Liver (tissue), 9 donors: ENCODE data around the gene BRI3. TPM values are rescaled to one million over a fixed set of nuclear protein-coding genes. Genes with fewer than 3 reads are reported as not detected.

Source experiments
- DNase-seq: peaks from one replicate; pipeline ENCODE4 v3.0.0-alpha.2; 2017; ENCODE audit warnings: low spot score
- H3K27ac ChIP-seq, 2 donors: one replicate each; pipeline ENCODE4 v1.7.0; 2013; ENCODE audit warnings: inconsistent platforms in 2 of 2, low read length in 2 of 2, control low read depth in 1 of 2, low read depth in 1 of 2, mild to moderate bottlenecking in 1 of 2
- H3K27me3 ChIP-seq, 4 donors: one replicate each; pipeline versions ENCODE4 v1.6.1 to v1.7.0; 2013; ENCODE audit warnings: low read length in 3 of 4, inconsistent platforms in 1 of 4, mild to moderate bottlenecking in 1 of 4, moderate library complexity in 1 of 4; ENCODE audit not compliant: control insufficient read depth in 4 of 4, insufficient read depth in 4 of 4
- H3K36me3 ChIP-seq, 4 donors: one replicate each; pipeline versions ENCODE4 v1.6.1 to v1.7.0; 2013; ENCODE audit warnings: low read length in 3 of 4, mild to moderate bottlenecking in 3 of 4, low read depth in 1 of 4, moderate library complexity in 1 of 4; ENCODE audit not compliant: control insufficient read depth in 4 of 4, insufficient read depth in 3 of 4
- H3K4me1 ChIP-seq, 4 donors: one replicate each; pipeline versions ENCODE4 v1.6.1 to v1.7.0; 2013; ENCODE audit warnings: low read length in 3 of 4, mild to moderate bottlenecking in 3 of 4, moderate library complexity in 1 of 4; ENCODE audit not compliant: control insufficient read depth in 4 of 4, insufficient read depth in 4 of 4
- H3K4me3 ChIP-seq, 3 donors: one replicate each; pipeline versions ENCODE4 v1.6.1 to v1.7.0; 2013; ENCODE audit warnings: low read length in 3 of 3, control low read depth in 1 of 3, low read depth in 1 of 3, mild to moderate bottlenecking in 1 of 3
- H3K9ac ChIP-seq, 2 donors: one replicate each; pipeline ENCODE4 v1.7.0; 2013; ENCODE audit warnings: low read length in 2 of 2, mild to moderate bottlenecking in 2 of 2, moderate library complexity in 2 of 2, control low read depth in 1 of 2, low read depth in 1 of 2
- H3K9me3 ChIP-seq, 4 donors: one replicate each; pipeline versions ENCODE4 v1.6.1 to v1.7.0; 2013; ENCODE audit warnings: low read length in 3 of 4; ENCODE audit not compliant: control insufficient read depth in 4 of 4
- ATF3 ChIP-seq: IDR thresholded peaks from 2 replicates; pipeline ENCODE4 v1.6.1; 2016; ENCODE audit warnings: antibody characterized with exemption
- CTCF ChIP-seq: fragments of 150-350 bp; IDR thresholded peaks from 2 replicates; pipeline ENCODE4 v1.5.1; 2017; ENCODE audit warnings: improper control_type of control experiment, low read depth, low read length; ENCODE audit not compliant: missing input control
- EGR1 ChIP-seq, 2 donors: IDR thresholded peaks; 2 replicates each; pipeline ENCODE4 v1.6.1; 2016 to 2018; ENCODE audit warnings: antibody characterized with exemption in 2 of 2, low read depth in 2 of 2
- FOXA1 ChIP-seq: IDR thresholded peaks from 2 replicates; pipeline ENCODE4 v1.6.1; 2016; ENCODE audit warnings: antibody characterized with exemption
- FOXA2 ChIP-seq: IDR thresholded peaks from 2 replicates; pipeline ENCODE4 v1.6.1; 2016; ENCODE audit warnings: antibody characterized with exemption
- GABPA ChIP-seq, 2 donors: IDR thresholded peaks in 1 of 2; conservative IDR thresholded peaks in 1 of 2; 2 replicates each; pipeline ENCODE4 v1.6.1; 2016; ENCODE audit warnings: antibody characterized with exemption in 2 of 2, mild to moderate bottlenecking in 1 of 2, moderate library complexity in 1 of 2
- HNF4A ChIP-seq, 2 donors: conservative IDR thresholded peaks; 2 replicates each; pipeline ENCODE4 v1.6.1; 2016; ENCODE audit warnings: antibody characterized with exemption in 2 of 2, mild to moderate bottlenecking in 2 of 2
- HNF4G ChIP-seq: IDR thresholded peaks from 2 replicates; pipeline ENCODE4 v1.6.1; 2016; ENCODE audit warnings: antibody characterized with exemption
- JUND ChIP-seq, 2 donors: IDR thresholded peaks; 2 replicates each; pipeline ENCODE4 v1.6.1; 2016; ENCODE audit warnings: antibody characterized with exemption in 2 of 2
- MAX ChIP-seq: IDR thresholded peaks from 2 replicates; pipeline ENCODE4 v1.6.1; 2016; ENCODE audit warnings: antibody characterized with exemption
- NR2F2 ChIP-seq: IDR thresholded peaks from 2 replicates; pipeline ENCODE4 v1.6.1; 2016; ENCODE audit warnings: antibody characterized with exemption
- RAD21 ChIP-seq, 2 donors: IDR thresholded peaks; 2 replicates each; pipeline ENCODE4 v1.6.1; 2016; ENCODE audit warnings: antibody characterized with exemption in 2 of 2, mild to moderate bottlenecking in 2 of 2
- REST ChIP-seq: IDR thresholded peaks from 2 replicates; pipeline ENCODE4 v1.6.1; 2016; ENCODE audit warnings: antibody characterized with exemption, mild to moderate bottlenecking
- RXRA ChIP-seq, 2 donors: IDR thresholded peaks; 2 replicates each; pipeline ENCODE4 v1.6.1; 2017 to 2018; ENCODE audit warnings: antibody characterized with exemption in 2 of 2, mild to moderate bottlenecking in 1 of 2
- SP1 ChIP-seq: IDR thresholded peaks from 2 replicates; pipeline ENCODE4 v1.6.1; 2018; ENCODE audit warnings: antibody characterized with exemption, mild to moderate bottlenecking
- TAF1 ChIP-seq: conservative IDR thresholded peaks from 2 replicates; pipeline ENCODE4 v1.6.1; 2016; ENCODE audit warnings: antibody characterized with exemption, mild to moderate bottlenecking
- YY1 ChIP-seq: IDR thresholded peaks from 2 replicates; pipeline ENCODE4 v1.6.1; 2016; ENCODE audit warnings: antibody characterized with exemption, mild to moderate bottlenecking
- ZBTB33 ChIP-seq: IDR thresholded peaks from 2 replicates; pipeline ENCODE4 v1.6.1; 2016; ENCODE audit warnings: antibody characterized with exemption
- WGBS: extraction: QIAGEN DNeasy Blood & Tissue Kit; methylation state at CpG from one replicate; pipeline ENCODE4 v1.1.7; 2013; 5-methylcytosine and 5-hydroxymethylcytosine counted together
- polyA plus RNA-seq, 2 donors: library from polyadenylated mRNA; stranded (reverse) in 1 of 2; unstranded in 1 of 2; fragments of 200-250 nt in 1 of 2; fragments of >200 nt in 1 of 2; fragmentation: Nextera tagmentation in 1 of 2; extraction: Ambion mirVana in 1 of 2; gene quantifications; one replicate each; pipeline versions ENCODE4 v1.2.1 to v1.2.3, GENCODE V29; 2013 to 2015
- total RNA-seq, 2 donors: library from RNA; depleted of rRNA; stranded (reverse); fragments of >200 nt; gene quantifications; one replicate each; pipeline ENCODE4 v1.2.3, GENCODE V29; 2014
- donor health status: healthy.
- donor health status: healthy.
- donor health status: healthy.
- donor health status: healthy.
- donor health status: healthy.

Gene BRI3
- total and polyA plus RNA-seq, 4 donors, result 14.0 to 80.4 (median 49.7) TPM

DNA sequence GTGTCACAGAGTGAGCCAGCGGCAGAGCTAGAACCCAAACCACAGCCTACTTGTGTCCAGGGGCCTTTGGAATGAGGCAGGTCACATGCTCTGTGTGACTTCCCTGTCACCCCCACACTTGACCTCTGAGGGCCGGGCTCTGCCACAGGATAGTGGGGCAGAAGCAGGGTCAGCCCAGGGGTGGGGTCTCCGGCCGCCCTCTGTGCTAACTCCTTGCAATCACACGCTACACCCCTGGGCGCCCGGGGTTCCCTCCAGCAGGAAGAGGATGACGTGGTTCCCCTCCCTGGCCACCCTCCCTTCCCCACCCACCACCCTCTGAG lies 49.3 kb upstream of the BRI3 start:
- Histone ChIP-seq H3K4me1 (no peaks in the 10 kb centered on the region), H3K9ac (no peak overlapping the region), H3K4me3 (no peak overlapping the region), H3K27me3 (no peaks in the 10 kb centered on the region), H3K27ac (no peak overlapping the region), H3K36me3 (peaks cover 0 to 18% (median 2%) of the 10 kb centered on the region in 4 donors), H3K9me3 (no peaks in the 10 kb centered on the region)
- no peak for TF ChIP-seq NR2F2
- TF ChIP-seq FOXA1, result no peak
- TF ChIP-seq JUND (IDR thresholded peaks at IDR 0.05), result no peak
- TF ChIP-seq TAF1, result no peak
- no peak for TF ChIP-seq GABPA (IDR thresholded peaks at IDR 0.05 in 1 of 2, conservative IDR thresholded peaks at IDR 0.05 in 1 of 2)
- TF ChIP-seq EGR1 (IDR thresholded peaks at IDR 0.05; ENCODE audit: low read depth in 2 of 2), result no peak
- 96% methylated on average over 8 of the region's 8 CpGs for WGBS
- DNase-seq, result no peak

DNA sequence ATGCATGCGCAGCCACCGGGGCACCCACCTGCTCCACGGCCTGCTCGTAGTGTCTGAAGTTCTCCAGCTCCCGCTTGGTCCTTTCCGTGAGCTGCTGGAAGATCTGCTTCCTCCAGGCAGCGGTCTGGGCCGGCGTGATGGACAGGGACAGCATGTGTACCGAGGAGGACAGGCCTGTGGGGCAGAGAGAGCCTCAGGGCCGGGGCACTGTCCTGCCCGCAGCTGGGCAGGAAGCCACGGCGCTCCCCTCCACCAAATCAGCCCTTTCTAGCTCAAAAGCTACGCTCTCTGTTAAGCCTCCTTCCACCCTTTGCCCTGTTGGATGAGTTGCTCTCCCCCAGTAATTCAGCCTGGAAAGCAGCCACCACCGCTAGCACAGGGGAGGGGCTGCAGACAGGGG lies 48.7 kb upstream of the BRI3 start:
- Histone ChIP-seq H3K4me3 (no peak overlapping the region), H3K27ac (no peak overlapping the region), H3K4me1 (no peaks in the 10 kb centered on the region), H3K9ac (no peak overlapping the region), H3K9me3 (no peaks in the 10 kb centered on the region), H3K36me3 (peaks cover 0 to 16% (median 2%) of the 10 kb centered on the region in 4 donors), H3K27me3 (no peaks in the 10 kb centered on the region)
- WGBS, result 96% methylated on average over 16 of the region's 16 CpGs
- TF ChIP-seq NR2F2, result no peak
- no peak for TF ChIP-seq REST
- TF ChIP-seq ATF3, result no peak
- no peak for TF ChIP-seq JUND (IDR thresholded peaks at IDR 0.05)
- no peak for TF ChIP-seq ZBTB33
- no peak for TF ChIP-seq TAF1
- no peak for TF ChIP-seq SP1
- TF ChIP-seq RAD21 (IDR thresholded peaks at IDR 0.05), result no peak
- TF ChIP-seq HNF4G, result no peak
- no peak for TF ChIP-seq HNF4A (conservative IDR thresholded peaks at IDR 0.05)
- no peak for TF ChIP-seq FOXA2
- no peak for TF ChIP-seq EGR1 (IDR thresholded peaks at IDR 0.05; ENCODE audit: low read depth in 2 of 2)
- no peak for TF ChIP-seq YY1
- TF ChIP-seq RXRA (IDR thresholded peaks at IDR 0.05), result no peak
- TF ChIP-seq MAX, result no peak
- TF ChIP-seq FOXA1, result no peak
- no peak for TF ChIP-seq CTCF
- DNase-seq, result no peak
